DMS114 treated with DMSO at 0.1 percent for 48 hours (cell line): Measurements from ENCODE around the gene ADRB2.

Experiments used
- DNase-seq: peaks from one replicate; lab custom pipeline; 2025; ENCODE audit not compliant: unreplicated experiment; lab: John Stamatoyannopoulos, UW

Gene ADRB2

GRCh38 chr5:148830211-148830610 is 3.8 kb downstream of the ADRB2 start:
- no peak for DNase-seq

GRCh38 chr5:148831590-148832565 is 5.5 kb downstream of the ADRB2 start:
- DNase-seq = no peak

- no peak for DNase-seq
Observed at GRCh38 chr5:148833122-148833521, 6.7 kb downstream of the ADRB2 start.

- DNase-seq = no peak
Observed at GRCh38 chr5:148833925-148834324, 7.5 kb downstream of the ADRB2 start.

GRCh38 chr5:148834689-148835088 is 8.3 kb downstream of the ADRB2 start:
- no peak for DNase-seq

GRCh38 chr5:148836272-148837250 is 10.2 kb downstream of the ADRB2 start:
- no peak for DNase-seq

GRCh38 chr5:148837383-148837782 is 11.0 kb downstream of the ADRB2 start:
- DNase-seq = no peak

GRCh38 chr5:148838357-148838756 is 11.9 kb downstream of the ADRB2 start:
- no peak for DNase-seq

- no peak for DNase-seq
Observed at GRCh38 chr5:148839960-148840359, 13.5 kb downstream of the ADRB2 start.

- DNase-seq = no peak
Observed at GRCh38 chr5:148840531-148840930, 14.1 kb downstream of the ADRB2 start.

GRCh38 chr5:148841519-148841918 is 15.1 kb downstream of the ADRB2 start:
- DNase-seq = no peak

- no peak for DNase-seq
Observed at GRCh38 chr5:148842161-148842560, 15.8 kb downstream of the ADRB2 start.

GRCh38 chr5:148843510-148844318 is 17.3 kb downstream of the ADRB2 start:
- DNase-seq = no peak

GRCh38 chr5:148844433-148845280 is 18.2 kb downstream of the ADRB2 start:
- DNase-seq = no peak

GRCh38 chr5:148846930-148847329 is 20.5 kb downstream of the ADRB2 start:
- DNase-seq = no peak

- no peak for DNase-seq
Observed at GRCh38 chr5:148847456-148847855, 21.0 kb downstream of the ADRB2 start.

- no peak for DNase-seq
Observed at GRCh38 chr5:148848393-148849031, 22.1 kb downstream of the ADRB2 start.

GRCh38 chr5:148849461-148849860 is 23.1 kb downstream of the ADRB2 start:
- no peak for DNase-seq

- DNase-seq = no peak
Observed at GRCh38 chr5:148850836-148851235, 24.4 kb downstream of the ADRB2 start.
